ENCODE data around the gene PSMB2.
"Not testable (repeated sequence)": the region's sequence is repeated elsewhere in the genome, so short reads cannot be mapped to it uniquely, and the experiment has no call there.

Gene PSMB2

GRCh38 chr1:35641233-35641866 is at the start of gene PSMB2:
Gene PSMB2 (minus strand): TSS chr1:35641526. CDS start chr1:35641432, 94 bp downstream.
- in situ Hi-C loops (cut with MboI; ENCODE audit: low sequenced_read_pairs) = no loop called here

DNA sequence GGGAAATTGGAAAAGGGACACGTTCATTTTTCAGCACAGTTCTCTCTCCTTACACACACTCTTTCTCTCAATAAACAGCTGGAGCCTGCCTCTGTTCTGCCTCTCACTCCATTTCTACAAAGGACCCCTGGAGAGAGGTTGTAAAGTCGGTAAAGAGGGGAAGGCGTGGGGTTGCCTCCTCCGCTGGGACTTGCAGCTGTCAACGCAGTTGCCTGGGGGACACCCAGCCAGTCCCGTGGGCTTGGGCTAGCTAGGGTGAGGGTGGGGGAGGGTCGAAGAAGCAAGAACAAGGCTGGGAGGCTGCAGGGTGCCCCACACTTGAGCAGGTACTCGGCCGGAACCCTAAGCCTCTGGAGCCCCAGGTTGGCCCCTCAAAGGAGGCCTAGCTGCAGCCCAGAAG is 49.8 kb upstream of the PSMB2 start:
- in situ Hi-C loops (cut with MboI; ENCODE audit: low sequenced_read_pairs) = no loop called here

DNA sequence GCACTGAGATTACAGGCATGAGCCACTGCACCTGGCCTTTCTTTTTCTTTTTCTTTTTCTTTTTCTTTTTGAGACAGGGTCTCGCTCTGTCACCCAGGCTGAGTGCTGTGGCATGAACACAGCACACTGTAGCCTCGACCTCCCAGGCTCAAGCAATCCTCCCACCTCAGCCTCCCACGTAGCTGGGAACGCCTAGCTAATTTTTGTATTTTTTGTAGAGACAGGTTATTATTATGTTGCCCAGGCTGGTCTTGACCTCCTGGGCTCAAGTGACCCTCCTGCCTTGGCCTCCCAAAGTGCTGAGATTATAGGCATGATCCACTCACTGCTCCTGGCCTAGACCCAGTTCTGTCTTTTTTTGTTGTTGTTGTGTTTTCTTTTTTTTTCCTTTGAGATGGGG is 48.8 kb upstream of the PSMB2 start:
- in situ Hi-C loops (cut with MboI; ENCODE audit: low sequenced_read_pairs) = not testable (repeated sequence)

DNA sequence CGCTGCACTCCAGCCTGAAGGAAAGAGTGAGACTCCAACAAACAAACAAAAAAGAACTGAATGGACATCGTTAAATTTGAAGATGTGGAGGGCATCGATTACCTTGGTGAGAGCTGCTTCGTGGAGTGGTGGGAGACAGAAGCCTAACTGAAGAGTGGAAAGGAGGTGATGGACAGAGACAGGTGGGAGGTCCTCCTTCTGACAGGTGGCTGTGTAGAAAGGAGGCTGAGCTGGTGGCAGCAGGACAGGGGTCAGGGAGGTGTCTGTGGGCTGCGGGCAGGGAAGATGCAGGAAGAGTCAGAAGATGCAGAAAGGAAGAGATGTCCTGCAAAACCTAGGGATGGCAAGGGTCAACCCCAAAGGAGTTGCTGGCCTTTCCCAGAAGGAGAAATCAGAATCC is 46.8 kb upstream of the PSMB2 start:
- in situ Hi-C loops (cut with MboI; ENCODE audit: low sequenced_read_pairs) = no loop called here

- in situ Hi-C loops (cut with MboI; ENCODE audit: low sequenced_read_pairs) = no loop called here
Measured at GRCh38 chr1:35683012-35683411, 41.7 kb upstream of the PSMB2 start.

GRCh38 chr1:35680271-35680670 is 38.9 kb upstream of the PSMB2 start:
- in situ Hi-C loops (cut with MboI; ENCODE audit: low sequenced_read_pairs) = no loop called here

DNA sequence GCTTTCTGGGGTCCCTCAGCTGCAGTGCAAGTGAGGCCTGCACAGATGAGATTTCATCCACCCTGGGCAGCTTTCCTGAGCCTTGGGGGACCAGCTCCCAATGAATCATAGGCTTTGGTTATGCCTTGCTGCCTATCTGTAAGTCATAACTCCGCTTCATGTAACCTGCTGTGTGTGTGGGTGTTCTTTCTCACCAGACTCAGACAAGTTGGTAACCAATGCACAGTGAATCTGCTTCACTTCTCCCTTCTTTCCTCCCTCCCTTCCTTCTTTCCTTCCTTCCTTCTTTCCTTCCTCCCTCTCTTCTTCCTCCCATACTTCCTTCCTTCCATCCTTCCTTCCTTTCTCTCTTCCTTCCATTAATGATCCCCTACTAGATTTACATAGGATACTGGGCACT is 34.4 kb upstream of the PSMB2 start:
- in situ Hi-C loops (cut with MboI; ENCODE audit: low sequenced_read_pairs) = no loop called here

GRCh38 chr1:35674111-35674510 is 32.8 kb upstream of the PSMB2 start:
- in situ Hi-C loops (cut with MboI; ENCODE audit: low sequenced_read_pairs) = no loop called here

- in situ Hi-C loops (cut with MboI; ENCODE audit: low sequenced_read_pairs) = no loop called here
Measured at GRCh38 chr1:35672116-35672515, 30.8 kb upstream of the PSMB2 start.

DNA sequence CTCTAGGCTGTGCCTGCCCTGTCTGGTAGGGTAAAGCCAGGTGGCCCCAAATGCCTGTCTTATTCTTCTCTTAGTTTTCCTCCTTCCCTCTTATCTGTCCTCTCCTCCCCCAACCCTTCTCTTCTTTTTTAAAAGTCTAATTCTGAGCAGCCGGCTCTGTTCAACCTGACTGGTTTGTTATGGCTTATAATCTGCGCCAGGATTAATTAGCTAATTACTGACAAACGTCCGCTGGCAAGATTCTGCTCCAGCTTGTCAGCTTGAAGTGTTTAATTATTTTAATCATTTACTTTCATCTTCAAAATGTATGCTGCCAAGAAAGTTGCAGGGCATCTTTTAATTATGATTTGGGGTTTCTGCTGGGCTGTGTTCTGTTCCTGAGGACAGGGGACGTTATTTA is 27.2 kb upstream of the PSMB2 start:
- in situ Hi-C loops (cut with MboI; ENCODE audit: low sequenced_read_pairs) = no loop called here

GRCh38 chr1:35666916-35667315 is 25.6 kb upstream of the PSMB2 start:
- in situ Hi-C loops (cut with MboI; ENCODE audit: low sequenced_read_pairs) = no loop called here

DNA sequence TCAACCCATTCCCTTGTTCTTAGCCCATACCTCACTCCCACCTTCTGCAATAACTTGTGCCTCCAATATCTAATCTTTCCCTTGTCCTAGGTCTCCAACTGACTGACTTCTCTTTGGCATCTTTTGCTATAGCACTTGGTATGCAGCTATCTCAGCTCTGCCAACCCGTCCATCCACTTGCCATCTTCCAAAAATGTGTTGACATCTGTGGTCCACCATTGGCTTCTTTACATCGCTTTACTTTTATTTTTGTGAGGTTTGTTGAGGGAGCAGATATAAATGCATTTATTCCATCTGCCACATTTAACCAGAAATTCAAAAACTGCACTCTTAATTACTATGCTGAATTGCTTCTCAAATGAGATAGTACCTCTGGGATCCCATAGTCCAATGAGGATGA is 24.9 kb upstream of the PSMB2 start:
- in situ Hi-C loops (cut with MboI; ENCODE audit: low sequenced_read_pairs) = no loop called here

DNA sequence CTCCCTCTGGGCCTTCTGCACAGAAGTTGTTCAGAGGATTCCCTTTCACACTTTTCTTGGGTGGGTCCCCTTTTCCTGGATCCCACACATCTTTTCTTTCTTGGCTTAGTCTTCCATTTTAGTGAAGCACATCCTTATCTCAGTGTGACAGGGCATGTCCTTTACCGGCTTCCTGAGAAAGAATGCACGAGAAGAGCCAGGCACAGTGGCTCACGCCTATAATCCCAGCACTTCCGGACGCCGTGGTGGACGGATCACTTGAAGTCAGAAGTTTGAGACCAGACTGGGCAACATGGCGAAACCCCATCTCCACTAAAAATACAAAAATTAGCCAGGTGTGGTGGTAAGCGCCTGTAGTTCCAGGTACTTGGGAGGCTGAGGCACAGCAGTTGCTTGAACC is 22.1 kb upstream of the PSMB2 start:
- in situ Hi-C loops (cut with MboI; ENCODE audit: low sequenced_read_pairs) = no loop called here

DNA sequence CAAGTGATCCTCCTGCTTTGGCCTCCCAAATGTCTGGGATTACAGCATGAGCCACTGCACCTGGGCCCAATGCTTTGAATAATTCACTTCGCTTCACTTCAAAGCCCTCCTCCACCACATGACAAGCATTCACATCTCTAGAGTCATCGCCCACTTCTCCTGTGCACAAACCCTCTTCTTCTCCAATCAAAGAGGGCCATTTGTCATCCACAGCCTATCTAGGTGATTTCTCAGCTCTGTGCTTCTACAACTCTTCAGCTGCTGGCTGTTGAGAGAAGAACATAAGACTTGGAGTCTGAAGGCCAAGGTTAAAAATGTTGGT is 20.1 kb upstream of the PSMB2 start:
- in situ Hi-C loops (cut with MboI; ENCODE audit: low sequenced_read_pairs) = no loop called here

- in situ Hi-C loops (cut with MboI; ENCODE audit: low sequenced_read_pairs) = no loop called here
Measured at GRCh38 chr1:35660581-35661473, 19.5 kb upstream of the PSMB2 start.

DNA sequence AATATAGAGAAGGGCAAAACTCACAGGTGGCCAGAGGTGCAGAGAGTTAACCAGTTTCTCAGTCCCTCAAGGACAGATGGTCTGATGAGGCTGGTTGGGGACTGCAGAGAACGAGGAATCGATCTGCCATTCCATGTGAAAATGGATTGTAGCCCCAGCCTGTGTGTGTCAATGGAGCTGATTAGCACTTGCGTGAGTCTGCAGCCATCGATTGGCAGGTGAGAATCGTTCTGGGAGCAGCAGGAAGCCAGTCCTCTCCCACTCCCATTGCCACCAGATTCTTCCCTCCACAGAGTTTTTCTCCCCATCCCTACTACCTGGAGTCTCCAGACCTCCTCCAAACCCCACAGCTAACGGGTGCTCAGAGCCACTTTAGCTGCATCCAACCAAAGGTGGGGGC is 18.3 kb upstream of the PSMB2 start:
- in situ Hi-C loops (cut with MboI; ENCODE audit: low sequenced_read_pairs) = no loop called here

DNA sequence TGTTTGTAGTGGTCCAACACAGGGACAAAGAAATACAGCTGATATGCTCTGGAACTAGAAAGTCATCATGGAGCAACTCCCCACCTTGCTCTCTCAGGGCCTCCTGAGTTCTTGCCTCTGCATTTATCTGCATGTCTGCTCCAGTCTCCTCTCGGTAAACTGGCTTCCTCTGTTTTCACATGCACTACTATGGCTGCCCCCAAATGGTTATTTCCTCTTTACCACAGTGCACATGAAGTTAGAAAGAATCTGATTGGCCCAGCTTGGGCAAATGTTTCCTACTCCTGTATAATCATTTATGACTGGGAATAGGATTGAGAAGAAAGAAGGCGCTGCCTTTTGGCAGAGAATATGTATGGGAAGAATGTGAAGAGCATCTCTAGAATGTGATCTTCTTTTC is 16.5 kb upstream of the PSMB2 start:
- in situ Hi-C loops (cut with MboI; ENCODE audit: low sequenced_read_pairs) = no loop called here

- in situ Hi-C loops (cut with MboI; ENCODE audit: low sequenced_read_pairs) = no loop called here
Measured at GRCh38 chr1:35656863-35657232, 15.5 kb upstream of the PSMB2 start.

- in situ Hi-C loops (cut with MboI; ENCODE audit: low sequenced_read_pairs) = no loop called here
Measured at GRCh38 chr1:35656148-35656862, 15.0 kb upstream of the PSMB2 start.

DNA sequence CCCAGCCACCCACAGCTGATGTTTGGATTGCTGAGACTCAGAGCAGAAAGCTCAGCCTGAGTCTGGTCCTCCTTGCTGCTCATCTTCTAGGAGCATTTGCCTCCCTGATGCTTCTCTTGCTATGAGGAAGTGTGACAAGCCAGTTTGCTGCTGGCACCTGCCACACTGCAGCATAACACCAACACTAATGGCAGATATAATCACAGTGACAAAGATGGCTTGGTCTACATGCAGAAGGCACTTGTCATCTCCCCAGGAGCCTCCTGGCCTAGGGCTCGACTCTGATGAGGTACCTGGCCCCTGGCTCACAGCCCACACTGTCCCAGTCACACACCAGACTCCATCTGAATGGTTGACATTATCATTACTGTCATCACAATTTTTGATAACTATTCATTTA is 13.9 kb upstream of the PSMB2 start:
- in situ Hi-C loops (cut with MboI; ENCODE audit: low sequenced_read_pairs) = no loop called here

DNA sequence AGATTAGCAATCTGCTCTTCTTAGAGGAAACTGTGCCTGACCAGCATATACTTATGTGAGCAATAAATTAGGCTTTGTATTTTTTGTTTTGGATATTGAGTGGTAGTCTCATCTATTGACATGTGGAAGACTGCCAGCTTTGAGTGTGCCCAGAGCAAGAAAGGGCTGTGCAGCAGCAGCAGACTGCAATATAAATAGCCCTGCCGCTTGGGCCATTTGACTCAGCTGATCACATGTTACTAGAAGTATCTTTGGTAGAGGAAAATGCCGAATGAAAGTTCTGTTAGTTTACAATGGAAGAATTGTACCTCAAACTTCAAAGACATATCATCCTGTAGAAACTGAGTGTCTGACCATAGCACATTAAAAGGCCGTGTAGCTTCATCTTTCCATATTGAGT is 9.1 kb upstream of the PSMB2 start:
- in situ Hi-C loops (cut with MboI; ENCODE audit: low sequenced_read_pairs) = no loop called here

GRCh38 chr1:35646043-35646442 is 4.7 kb upstream of the PSMB2 start:
- in situ Hi-C loops (cut with MboI; ENCODE audit: low sequenced_read_pairs) = no loop called here

Data from HL-60/S4 treated with retinoic acid at 250 ng/mL for 4 days and 3 days (cell line).